Measurements from ENCODE around the gene PODNL1.
"Not testable (repeated sequence)": the region's sequence is repeated elsewhere in the genome, so short reads cannot be mapped to it uniquely, and the experiment has no call there.

Gene PODNL1

DNA sequence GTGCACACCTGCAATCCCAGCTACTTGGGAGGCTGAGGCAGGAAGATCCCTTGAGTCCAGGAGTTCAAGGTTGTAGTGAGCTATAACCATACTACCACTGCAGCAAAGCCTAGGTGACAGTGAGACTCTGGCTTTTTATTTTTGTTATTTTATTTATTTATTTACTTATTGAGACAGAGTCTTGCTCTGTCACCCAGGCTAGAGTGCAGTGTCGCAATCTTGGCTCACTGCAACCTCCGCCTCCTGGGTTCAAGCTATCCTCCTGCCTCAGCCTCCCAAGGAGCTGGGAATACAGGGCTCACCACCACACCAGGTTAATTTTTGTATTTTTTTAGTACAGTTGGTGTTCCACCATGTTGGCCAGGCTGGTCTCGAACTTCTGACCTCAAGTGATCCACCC is 35.3 kb upstream of the PODNL1 start:
- not testable (repeated sequence) for DNase-seq (ENCODE audit: low spot score)

DNA sequence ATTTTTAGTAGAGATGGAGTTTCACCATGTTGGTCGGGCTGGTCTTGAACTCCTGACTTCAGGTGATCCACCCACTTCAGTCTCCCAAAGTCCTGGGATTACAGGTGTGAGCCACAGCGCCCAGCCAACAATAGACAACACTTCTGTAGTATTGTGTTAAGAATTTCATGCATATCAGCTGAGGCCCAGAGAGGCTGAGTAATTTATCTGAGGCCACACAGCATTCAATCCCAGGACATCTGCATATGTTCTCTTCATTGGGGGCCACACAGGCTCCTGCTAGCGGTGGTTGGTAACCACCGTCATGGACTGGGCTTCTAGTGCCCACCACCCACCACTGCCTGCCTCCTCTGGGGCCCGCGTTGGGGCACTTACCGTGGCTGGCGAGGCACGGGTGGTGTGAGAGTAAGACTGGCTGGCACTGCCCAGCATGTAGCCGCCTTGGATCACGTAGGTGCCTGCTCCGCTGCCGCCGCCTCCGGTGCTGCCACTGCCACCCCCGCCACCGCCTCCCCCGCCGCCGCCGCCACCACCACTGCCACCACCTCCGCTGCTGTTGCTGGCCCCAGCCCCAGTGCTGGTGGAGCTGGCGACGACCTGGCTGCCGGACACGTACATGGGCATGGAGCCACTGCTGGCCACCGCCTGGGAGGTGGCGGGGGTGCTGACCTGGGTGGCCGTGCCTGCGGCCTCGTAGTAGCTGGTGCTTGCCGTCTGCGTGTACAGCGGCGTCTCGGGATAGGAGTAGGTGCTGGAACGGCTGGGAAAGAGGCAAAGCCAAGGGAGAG is 34.3 kb upstream of the PODNL1 start:
- no peak for DNase-seq (ENCODE audit: low spot score)

DNA sequence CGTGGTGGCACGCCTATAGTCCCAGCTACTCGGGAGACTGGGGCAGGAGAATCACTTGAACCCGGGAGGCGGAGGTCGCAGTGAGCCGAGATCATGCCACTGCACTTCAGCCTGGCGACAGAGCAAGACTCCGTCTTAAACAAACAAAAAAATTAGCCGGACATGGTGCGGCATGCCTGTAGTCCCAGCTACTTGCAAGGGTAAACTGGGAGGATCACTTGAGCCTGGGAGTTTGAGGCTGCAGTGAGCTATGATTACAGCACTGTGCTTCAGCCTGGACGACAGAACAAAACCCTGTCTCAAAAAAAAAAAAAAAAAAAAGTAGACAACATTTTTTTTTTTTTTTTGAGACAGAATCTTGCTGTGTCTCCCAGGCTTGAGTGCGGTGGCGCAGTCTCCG is 33.7 kb upstream of the PODNL1 start:
- not testable (repeated sequence) for DNase-seq (ENCODE audit: low spot score)

DNA sequence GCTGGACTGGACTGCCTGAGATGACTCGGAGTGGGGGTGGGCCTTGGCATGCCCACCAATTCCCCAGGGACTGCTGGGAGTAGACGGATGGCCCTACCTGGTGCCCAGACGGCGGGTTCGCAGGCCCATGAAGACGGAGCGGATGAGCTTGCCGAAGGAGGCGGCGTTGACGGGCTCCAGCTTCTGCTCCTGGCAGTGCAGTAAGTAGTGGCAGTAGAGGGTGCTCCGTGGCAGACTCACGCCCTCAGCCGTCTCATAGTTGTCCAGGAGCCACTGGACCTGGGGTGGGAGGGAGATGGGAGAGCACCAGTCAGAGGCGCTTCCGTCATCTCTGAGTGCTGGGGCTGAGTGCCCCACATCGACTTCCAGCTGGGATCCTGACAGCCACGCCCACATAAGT is 31.7 kb upstream of the PODNL1 start:
- DNase-seq (ENCODE audit: low spot score) = no peak

DNA sequence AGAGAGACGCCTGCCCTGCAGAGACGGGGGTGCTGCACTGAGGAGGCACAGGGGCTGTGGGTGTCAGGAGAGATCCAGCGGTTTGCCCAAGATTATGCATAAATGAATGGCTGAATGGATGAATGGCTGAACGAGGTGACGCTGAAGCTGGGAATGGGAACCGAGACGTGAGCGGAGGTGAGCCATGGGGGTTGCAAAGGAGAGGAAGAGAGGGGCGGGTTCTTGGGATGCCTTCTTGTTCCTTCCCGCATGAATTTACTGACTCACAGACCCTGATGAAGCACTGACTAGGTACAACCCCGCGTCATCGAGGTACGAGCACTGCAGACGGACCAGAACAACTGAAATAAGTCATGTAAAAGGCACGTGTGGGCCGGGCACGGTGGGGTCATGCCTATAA is 30.8 kb upstream of the PODNL1 start:
- DNase-seq (ENCODE audit: low spot score) = no peak

DNA sequence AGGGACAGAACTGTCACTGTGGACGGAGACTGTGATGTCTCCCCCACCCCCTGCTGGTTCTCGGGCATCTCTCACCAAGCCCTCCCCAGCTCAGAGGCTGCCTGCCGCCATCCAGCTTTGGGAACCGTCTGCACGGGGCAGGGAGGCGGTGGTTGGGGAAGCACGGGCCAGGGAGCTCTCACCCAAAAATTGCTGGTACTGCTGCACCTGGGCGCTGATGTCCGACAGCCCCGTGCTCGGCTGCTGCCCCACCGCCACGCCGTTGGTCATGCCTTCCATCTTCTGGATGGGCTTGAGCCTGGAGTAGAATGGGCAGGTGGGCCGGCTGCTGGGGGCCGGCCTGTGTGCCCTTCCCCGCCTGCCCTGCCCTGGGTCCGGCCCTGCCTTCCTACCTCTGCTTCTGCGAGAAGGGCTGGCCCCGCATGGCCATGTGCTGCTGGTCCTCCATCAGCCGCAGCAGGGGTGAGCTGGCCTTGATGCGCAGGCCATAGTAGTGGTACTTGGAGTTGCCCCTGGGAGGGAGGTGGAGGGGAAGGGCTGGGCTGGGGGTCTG is 30.2 kb upstream of the PODNL1 start:
- DNase-seq (ENCODE audit: low spot score) = no peak

DNA sequence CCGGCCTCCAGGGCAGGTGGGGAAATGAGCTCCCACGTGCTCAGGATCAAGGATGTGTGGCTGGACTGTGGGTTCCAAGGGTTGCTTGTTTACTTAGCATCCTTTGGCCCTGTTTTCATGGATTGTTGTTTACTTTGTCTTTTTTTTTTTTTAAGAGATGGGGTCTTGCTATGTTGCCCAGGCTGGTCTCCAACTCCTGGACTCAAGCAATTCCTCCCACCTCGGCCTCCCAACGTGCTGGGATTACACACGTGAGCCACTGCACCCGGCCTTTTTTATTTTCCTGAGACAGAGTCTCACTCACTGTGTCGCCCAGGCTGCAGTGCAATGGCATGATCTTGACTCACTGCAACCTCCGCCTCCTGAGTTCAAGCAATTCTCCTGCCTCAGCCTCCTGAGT is 29.0 kb upstream of the PODNL1 start:
- not testable (repeated sequence) for DNase-seq (ENCODE audit: low spot score)

DNA sequence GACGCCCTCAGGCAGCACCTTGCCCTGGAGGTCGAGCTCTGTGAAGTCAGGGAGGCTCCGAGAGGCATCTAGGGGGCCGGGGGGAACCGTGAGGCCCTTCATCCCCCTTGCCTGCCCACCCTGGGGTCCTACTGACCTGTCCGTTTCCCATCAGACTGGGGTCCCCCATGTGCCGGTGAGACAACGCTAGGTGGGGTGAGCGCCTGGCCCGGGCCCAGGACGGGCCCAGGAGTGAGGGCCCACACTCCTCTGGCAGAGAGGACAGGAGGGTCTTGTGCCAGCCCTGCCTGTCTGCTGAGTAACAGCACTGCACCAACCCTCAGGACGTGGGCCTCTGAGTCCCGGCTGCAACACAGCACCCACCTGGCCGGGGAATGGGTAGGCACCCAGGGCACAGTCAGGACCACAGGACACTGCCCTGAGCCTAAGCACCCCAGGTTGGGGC is 28.5 kb upstream of the PODNL1 start:
- DNase-seq (ENCODE audit: low spot score) = no peak

DNA sequence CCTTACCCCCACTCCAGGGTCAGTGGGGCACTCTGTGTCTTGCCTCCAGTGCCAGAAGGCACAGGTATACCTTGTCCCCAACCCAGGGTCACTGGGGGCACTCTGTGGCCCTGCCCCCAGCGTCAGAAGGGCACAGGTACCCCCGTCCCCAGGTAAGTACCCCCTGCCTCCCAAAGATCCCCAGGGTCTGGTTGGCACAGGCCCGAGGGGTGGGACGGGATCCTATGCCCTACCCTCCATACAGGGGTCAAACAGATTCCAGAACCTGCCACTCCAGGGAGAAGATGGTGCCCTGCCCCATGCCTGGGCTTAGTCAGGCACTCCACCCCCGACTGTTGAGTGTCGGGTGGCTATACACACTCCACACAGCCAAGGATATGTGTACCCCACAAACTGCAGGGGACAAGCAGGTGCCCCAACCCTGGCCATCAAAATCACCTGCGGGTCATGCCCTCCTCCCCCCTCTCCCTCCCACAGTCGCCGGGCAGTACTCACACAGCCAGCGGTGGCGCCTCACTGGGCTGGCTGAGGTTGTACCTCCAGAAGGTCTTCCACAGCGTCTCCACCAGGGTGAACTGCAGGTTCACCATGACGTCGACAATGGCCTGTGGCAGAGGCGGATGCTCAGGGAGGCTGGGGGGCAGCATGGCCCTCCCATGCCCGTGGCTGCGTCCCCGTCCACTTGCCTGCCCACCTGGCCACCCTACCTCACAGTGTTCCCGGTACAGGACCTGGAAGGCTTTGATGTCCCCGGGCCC is 27.9 kb upstream of the PODNL1 start:
- DNase-seq (ENCODE audit: low spot score) = no peak

DNA sequence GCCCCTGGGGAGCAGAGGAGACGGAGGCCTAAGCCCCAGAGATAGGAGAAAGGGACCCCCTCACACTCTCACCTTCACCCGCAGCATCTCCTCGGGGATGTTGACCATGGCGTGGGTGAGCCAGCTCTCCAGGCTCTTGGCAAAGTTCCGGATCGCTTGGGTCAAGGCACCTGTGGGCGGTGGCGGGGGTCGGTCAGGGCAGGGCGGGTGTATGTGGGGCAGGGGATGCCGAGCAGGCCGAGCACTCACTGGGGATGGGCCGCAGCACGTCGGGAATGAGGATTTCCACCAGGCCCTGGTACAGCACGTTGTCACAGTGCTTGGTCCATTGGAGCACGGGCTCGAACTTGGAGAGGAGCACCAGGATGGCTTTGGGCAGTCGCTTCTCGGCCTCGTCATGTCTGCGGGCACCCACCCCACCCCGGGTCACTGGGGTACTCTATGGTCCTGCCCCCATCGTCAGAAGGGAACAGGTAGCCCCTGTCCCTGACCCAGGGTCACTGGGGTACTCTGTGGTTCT is 27.2 kb upstream of the PODNL1 start:
- no peak for DNase-seq (ENCODE audit: low spot score)

DNA sequence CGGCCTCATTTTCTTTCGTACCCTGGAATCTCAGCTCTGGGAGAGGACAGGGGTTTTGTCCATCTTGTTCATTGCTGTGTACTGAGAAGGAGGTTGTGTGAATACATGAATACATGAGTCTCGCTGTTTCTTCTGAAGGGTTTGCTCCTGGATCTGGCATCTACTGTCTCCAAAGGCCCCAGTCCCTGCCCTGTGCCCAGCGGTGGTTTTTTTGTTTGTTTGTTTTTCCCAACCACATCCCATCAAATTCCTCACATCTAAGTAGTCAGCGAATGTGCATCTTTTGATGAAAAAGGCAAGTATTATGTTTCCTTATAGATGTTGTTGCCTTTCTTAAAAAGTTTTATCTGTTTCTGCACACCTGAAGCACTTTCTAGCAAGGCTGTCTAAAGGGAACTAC is 26.6 kb upstream of the PODNL1 start:
- no peak for DNase-seq (ENCODE audit: low spot score)

DNA sequence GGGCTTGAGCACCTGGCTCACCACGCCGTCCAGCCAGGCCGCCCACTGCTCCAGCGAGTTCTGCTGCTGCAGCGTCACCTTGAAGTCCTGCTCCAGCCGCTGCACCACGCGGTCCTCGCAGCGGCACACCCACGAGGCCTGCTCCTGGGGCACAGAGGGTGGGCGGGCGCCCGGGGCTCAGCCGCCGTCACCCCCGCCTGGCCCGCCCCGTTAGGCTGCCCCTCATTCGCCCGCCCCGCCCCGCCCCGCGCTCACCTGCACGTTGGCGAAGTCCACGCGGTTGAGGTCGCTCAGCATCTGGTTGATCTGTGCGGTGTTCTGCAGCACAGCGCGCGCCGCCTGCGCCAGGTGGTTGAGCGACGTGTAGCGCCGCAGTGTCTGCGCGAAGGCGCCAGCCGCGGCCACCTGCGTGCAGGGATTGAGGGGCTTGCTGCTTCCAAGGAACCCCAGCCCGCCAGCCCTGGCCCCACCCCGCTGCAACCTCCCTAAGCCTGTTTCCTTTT is 25.4 kb upstream of the PODNL1 start:
- no peak for DNase-seq (ENCODE audit: low spot score)

DNA sequence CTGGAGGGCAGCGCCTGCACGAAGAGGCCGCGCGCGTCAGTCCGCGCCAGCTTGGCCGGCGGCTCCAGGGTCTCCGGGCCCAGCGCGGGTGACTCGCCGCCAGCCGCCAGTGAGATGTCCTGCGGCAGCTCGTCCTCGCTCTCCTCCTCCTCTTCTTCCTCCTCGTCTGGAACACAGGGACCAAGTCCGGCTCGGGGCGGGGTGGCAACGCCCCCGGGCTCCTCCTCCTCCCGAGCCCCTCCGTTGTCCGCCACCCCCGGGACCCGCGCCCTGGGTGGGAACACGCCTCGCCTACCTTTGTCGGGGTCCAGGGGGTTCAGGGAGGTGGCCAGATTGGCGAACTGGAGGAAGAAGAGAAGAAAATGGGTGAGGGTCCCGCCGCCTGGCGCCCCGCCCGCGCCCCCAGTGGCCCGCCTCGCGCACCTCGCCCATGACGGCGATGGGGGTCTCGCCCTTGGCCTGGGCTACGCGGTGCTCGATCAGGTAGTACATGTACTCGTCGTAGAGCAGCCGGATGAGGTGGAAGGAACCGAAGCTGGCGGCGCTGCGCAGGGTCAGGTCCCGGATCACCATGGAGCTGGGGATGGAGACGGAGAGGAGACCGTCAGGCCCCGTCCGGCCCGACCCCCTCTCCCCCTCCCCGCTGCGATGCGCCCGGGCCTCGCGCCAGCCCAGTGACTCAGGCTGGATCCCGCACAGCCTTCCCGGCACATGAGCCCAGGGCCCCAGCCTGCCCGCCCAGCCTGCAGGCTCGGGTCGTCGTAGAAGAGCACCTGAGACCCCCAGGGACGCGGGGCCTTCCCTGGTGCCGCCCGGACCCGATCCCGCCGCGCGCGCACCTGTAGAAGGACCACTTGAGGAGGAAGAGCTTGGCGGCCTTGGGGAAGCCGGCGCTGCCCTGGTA is 24.7 kb upstream of the PODNL1 start:
- DNase-seq (ENCODE audit: low spot score) = no peak

DNA sequence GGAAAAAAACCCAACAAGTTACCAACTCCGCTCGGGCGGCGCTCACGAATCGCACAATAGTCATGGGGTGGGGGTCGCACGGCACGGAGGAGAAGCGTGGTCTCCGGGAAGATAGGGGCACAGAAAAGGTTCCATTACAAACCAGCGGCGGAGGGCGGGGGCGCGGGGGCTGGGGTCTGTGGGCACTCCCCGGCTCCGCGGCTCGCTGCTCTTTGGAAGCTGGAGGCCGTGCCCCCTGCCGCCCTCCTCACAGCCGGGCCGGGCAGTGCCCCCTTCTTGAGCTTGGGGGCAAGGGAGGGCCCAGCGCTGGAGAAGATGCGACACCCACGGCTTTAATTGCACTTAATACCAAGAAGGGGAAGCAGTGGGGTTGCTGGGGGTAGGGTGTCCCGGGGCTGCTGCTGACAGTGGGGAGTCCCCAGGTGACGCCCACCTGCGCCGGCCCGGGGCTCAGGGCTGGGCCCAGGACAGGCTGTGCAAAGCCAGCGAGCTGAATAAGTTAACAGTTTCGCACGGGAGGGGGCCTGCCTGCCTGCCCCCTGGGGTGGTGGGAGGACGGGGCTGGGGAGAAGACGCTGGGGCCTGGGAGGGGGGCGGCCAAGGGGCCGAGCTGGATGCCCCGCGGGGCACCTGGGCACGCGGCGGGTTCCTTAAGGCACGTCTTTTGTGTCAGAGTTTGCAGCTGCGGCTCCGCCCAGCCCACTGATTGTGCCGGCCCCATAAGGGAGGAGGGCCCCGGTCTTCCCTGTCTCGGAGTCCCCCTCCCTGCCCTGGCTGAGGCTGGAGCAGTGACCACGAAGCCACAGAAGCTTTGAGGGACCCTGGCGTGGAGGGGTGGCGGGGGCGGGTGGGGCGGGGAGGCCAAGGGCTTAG is 23.8 kb upstream of the PODNL1 start:
- DNase-seq (ENCODE audit: low spot score) = no peak

DNA sequence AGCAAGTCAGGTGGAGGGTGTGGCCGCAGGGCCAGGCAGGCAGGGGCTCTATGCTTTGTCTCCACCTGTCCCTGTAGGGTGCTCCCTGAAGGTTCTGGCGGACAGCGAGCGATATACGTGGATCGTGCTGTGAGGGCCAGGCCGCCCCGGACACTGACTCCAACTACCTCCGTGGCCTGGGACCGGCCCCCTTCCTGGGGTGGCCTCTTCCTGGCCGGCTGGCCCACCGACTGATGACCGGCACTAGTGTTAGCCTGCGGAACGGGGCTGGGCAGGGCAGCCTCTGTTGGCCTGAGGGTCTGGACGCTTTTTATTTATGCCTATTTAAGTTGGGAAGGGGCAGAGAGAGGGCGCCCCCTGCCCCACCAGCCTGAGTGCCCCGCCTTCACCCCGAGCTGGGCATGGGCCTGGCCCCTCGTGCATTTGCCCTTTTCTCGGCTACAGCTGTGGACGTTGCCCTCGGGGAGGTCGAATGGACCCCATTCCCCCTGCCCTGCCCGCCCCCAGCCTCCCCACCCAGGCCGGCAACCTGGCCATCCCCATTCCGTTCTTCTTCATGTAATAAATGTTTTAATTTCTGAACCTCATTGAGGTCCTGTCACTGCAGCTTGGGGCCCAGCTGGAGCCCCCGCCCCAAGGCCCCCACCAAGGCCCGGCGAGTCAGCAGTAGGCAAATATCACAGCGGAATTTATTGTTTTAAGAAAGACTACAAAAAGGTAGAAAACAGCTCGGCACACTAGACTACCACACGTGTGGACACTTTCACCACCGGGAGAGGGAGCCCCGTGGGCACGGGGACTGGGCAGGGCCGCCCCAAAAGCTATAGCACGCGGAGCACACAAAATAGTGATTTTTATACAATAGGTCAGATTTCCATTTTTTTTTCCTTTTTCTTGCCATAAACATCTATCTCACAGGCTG is 22.9 kb upstream of the PODNL1 start:
- no peak for DNase-seq (ENCODE audit: low spot score)

DNA sequence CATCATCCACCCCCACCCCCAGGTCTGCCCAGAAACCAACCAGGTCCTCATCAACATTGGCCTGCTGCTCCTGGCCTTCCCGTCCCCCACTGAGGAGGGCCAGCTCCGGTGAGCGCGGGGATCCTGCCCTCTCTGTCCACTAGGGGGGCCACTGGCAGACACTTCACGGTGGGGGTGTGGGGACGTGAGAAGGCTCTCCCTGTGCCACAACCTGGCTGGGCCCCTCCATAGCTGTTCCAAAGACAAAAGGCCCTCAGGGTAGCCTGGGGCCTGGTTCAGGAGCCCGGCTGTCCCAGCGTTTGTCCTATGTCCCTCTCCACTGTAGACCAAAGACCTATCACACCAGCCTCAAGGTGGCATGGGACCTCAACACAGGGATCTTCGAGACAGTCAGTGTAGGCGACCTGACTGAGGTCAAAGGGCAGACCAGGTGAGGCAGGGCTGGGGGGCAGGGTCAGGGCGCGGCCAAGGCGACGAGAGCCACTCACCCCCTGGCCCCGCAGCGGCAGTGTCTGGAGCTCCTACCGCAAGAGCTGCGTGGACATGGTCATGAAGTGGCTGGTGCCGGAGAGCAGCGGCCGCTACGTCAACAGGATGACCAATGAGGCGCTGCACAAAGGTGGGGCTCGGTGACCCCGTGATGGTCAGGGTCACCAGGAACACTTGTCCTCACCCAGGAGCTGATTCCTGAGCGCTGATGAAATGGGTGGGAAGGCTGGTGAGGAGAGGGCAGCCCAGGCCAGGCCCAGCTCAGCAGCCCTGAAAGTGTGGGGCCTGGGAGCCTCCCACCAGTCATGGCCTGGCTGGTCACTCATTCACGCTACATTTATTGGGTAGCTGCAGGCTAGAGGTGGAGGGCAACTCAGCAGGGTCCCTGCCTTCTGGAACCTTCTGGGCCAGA is 22.0 kb upstream of the PODNL1 start:
- peak; percentile 34 for DNase-seq (ENCODE audit: low spot score)

DNA sequence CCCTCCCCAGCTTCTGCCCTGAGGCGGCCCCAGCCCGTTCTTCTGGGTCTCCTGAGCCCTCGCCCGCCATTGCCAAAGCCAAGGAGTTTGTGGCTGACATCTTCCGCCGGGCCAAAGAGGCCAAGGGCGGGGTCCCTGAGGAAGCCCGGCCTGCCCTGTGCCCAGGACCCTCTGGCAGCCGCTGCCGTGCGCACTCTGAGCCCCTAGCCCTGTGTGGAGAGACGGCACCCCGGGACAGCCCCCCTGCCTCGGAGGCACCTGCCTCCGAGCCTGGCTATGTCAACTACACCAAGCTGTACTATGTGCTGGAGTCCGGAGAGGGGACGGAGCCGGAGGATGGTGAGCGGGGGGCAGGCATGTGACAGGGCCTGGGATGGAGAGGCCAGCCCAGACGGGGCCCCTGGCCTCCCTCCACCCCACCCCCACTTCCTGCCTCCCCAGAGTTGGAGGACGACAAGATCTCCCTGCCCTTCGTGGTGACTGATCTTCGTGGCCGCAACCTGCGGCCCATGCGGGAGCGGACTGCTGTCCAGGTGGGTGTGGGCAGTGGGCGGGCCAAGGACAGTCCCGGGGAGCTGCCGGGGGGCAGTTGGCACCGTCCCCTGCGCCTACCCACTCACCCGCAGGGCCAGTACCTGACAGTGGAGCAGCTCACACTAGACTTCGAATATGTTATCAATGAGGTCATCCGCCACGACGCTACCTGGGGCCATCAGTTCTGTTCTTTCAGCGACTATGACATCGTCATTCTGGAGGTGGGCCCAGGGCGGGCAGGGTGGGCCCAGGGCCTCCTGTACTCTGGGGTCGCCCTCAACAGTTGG is 21.1 kb upstream of the PODNL1 start:
- no peak for DNase-seq (ENCODE audit: low spot score)

DNA sequence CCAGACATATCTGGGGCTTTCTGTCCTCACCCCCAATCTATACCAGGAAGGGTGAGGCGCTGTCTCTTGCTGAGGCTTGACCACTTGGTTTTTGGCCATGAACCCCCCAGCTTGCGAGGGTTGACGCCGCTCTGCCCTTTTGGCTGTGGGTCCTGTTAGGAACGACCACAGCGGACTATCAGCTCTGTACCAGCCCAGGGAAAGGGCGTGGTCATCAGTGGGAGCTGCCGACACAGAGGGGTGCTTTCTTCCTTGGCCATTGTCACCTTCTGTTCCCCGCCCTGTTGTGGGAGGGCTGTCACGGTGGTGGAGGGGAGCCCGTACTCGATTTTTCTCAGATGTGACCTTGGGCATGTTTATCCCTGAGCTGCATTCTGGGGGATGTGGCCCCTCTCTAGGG is 19.8 kb upstream of the PODNL1 start:
- DNase-seq (ENCODE audit: low spot score) = no peak

Data from AG08395 (cell line).